Measurements from ENCODE around the gene FMO2. TPM values are rescaled to one million over a fixed set of nuclear protein-coding genes. Genes with fewer than 3 reads are reported as not detected.
"Not testable (repeated sequence)": the region's sequence is repeated elsewhere in the genome, so short reads cannot be mapped to it uniquely, and the experiment has no call there.

FMO2 gene
- total RNA-seq, 4 donors from 2014 or later = 1.9 to 74.4 (median 29.4) TPM

DNA sequence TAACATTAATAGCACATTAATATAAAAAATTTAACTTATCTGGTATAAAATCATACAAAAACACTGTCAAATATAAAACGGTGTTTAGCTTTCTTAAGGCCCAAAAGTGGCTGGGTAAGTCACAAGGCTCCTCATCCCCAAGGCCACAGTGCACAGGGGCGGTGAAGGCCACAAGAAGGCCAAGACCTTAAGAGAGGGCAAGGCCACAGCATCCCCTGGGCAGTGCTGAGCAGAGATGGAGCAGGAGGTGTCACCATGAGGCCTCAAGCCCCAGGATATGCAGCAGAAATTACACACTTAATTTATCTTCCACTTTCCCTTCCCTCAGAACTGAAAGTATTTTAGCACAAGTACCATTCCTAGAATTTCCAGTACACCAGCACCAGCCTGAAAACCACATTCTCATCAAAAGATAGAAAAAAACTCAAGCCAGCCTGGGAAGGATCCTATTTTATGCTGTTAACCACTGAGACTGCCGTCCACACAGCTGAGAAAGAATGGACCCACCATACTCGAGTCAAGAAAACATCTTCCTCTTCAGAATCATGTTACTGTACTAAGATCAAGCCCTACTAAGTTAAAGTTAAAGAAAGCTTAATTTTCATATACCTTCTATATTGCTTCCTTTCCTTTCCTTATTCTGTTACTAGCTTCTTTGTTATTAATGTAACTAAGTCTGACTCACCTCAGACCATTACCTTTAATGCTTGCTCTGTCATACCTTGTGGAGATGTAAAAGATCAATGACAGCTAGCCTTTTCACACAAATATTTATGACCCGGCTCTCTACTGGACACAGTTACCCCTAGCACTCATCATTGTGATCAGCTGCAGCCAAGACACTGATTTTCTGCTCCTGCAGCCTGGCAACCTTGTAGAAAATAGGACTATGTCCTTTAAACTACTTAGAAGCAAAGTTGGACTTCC, 36.8 kb downstream of the FMO2 start:
- no peak for TF ChIP-seq POLR2A (IDR thresholded peaks at IDR 0.05)
- TF ChIP-seq, protein P1, sequence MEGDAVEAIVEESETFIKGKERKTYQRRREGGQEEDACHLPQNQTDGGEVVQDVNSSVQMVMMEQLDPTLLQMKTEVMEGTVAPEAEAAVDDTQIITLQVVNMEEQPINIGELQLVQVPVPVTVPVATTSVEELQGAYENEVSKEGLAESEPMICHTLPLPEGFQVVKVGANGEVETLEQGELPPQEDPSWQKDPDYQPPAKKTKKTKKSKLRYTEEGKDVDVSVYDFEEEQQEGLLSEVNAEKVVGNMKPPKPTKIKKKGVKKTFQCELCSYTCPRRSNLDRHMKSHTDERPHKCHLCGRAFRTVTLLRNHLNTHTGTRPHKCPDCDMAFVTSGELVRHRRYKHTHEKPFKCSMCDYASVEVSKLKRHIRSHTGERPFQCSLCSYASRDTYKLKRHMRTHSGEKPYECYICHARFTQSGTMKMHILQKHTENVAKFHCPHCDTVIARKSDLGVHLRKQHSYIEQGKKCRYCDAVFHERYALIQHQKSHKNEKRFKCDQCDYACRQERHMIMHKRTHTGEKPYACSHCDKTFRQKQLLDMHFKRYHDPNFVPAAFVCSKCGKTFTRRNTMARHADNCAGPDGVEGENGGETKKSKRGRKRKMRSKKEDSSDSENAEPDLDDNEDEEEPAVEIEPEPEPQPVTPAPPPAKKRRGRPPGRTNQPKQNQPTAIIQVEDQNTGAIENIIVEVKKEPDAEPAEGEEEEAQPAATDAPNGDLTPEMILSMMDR (IDR thresholded peaks at IDR 0.05) = no peak
- intact Hi-C loops (cut with DNase I; ENCODE audit: low total_unique reads) = no loop called here
- Histone ChIP-seq H3K36me3 (no peaks in the 10 kb centered on the region), H3K27ac (peak overlapping the region; percentile 46 to 70), H3K4me3 (no peak overlapping the region), H3K4me1 (no peaks in the 10 kb centered on the region), H3K27me3 (no peaks in the 10 kb centered on the region), H3K9me3 (no peaks in the 10 kb centered on the region)
- no peak for DNase-seq

DNA sequence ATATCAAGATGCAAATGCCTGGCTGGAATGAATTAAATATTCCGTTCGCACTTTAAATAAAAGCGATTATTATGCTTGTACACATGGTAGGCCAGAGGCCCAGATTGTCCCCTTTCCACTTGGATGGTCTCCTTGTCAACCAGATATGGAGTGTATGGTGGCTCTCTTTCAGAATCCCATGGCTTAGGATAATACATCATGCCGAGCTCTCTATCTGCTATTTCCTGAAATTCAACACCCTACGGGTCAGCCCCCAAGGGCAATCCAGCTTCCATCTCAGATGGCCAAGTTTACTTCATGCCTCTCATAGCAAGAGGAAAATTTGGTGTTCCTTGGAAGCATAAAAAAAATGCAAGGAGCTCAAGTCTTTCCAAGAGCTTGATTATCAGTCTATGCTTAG, 37.8 kb downstream of the FMO2 start:
- intact Hi-C loops (cut with DNase I; ENCODE audit: low total_unique reads) = no loop called here
- Histone ChIP-seq H3K27ac (peak overlapping the region; percentile 8 to 13), H3K36me3 (no peaks in the 10 kb centered on the region), H3K27me3 (no peaks in the 10 kb centered on the region), H3K9me3 (no peaks in the 10 kb centered on the region), H3K4me3 (no peak overlapping the region), H3K4me1 (no peaks in the 10 kb centered on the region)
- DNase-seq = peak in 1 of 2 donors; percentile 27
- TF ChIP-seq, protein P1 (IDR thresholded peaks at IDR 0.05) = no peak
- TF ChIP-seq POLR2A (IDR thresholded peaks at IDR 0.05) = no peak

DNA sequence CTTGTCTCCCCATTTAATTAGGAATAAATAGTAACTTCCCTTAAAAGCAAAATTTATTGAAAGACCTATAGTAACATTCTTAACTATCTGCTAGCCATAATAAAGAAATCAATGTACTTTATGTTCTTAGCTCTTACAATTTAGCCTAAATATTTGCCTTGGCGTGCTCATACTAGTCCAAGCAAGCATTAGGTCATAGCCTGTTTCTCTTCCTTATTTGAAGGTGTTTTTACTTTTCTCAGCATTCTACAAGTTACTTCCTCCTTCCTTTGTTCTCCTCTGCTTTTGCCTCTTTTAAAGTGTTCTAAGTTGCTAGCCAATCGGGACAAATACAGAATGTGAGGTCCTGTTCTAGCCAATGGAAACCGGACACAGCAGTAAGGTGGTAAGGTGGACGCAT, 39.2 kb downstream of the FMO2 start:
- H3K36me3 ChIP-seq; H3K4me3 ChIP-seq; H3K4me1 ChIP-seq; H3K27me3 ChIP-seq; H3K9me3 ChIP-seq; intact Hi-C loops (cut with DNase I; ENCODE audit: low total_unique reads); DNase-seq: not testable (repeated sequence)
- peak overlapping the region in 1 of 2 donors; percentile 7 for H3K27ac ChIP-seq

DNA sequence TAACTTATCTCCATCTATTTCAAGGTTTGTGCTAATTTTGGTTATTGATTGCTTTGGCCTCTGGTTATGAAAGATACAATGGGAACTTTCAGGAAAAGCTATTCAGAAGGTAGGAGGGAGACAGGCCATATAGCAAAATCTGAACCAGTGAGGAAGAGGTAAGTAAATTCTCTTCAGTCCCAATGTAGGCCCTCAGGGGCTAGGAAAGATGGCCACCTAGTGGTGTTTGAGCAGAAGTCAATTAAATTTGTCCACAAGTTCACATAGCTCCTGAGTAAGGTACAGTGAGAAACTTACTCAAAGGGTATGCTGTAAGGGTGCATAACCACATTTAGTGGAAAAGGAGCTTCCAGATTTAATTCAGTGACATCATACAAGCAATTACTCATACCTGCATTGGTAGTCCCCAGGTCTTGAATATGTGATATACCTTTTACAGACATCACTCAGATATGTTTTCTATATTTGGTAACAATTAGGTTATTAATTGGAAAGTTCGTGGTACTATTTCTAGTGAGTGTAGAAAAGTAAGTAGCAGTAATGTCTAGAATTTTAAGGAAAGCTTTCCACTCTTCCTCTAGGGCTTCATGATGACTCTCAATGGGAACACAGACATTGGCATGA, 41.8 kb downstream of the FMO2 start:
- Histone ChIP-seq H3K9me3 (no peaks in the 10 kb centered on the region), H3K27ac (no peak overlapping the region), H3K36me3 (no peaks in the 10 kb centered on the region), H3K4me1 (no peaks in the 10 kb centered on the region), H3K27me3 (no peaks in the 10 kb centered on the region), H3K4me3 (no peak overlapping the region)
- no peak for TF ChIP-seq POLR2A (IDR thresholded peaks at IDR 0.05)
- TF ChIP-seq, protein P1 (IDR thresholded peaks at IDR 0.05) = peak; percentile 58 to 92 (median 75)
- peak in 1 of 2 donors; percentile 50 for DNase-seq
- intact Hi-C loops (cut with DNase I; ENCODE audit: low total_unique reads) = no loop called here

DNA sequence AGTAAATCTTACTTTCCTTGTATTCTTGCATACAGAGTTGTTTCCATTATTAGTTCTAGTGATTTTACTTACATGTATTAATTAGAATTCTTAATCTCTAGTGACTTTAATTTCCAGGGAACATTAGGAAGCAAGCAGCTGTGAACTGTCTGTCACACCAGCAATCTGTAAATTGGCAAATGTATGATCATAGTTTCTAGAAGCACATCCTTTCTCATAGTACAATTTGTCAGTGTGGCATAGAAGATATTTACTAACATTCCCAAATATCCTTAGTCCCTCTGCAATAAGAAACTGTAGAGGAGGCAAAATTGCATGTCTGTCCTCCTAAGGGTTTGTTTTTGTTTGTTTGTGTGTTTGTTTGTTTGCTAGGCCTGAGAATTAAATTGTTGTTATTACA, 46.2 kb downstream of the FMO2 start:
- H3K27me3 ChIP-seq = no peaks in the 10 kb centered on the region
- H3K27ac ChIP-seq = no peak overlapping the region
- intact Hi-C loops (cut with DNase I; ENCODE audit: low total_unique reads) = no loop called here
- H3K4me1 ChIP-seq = no peaks in the 10 kb centered on the region
- no peak overlapping the region for H3K4me3 ChIP-seq
- no peak for DNase-seq
- no peaks in the 10 kb centered on the region for H3K9me3 ChIP-seq
- TF ChIP-seq POLR2A (IDR thresholded peaks at IDR 0.05) = no peak
- TF ChIP-seq, protein P1 (IDR thresholded peaks at IDR 0.05) = no peak
- H3K36me3 ChIP-seq = no peaks in the 10 kb centered on the region
